Measurements from ENCODE around the gene SETBP1. TPM values are rescaled to one million over a fixed set of nuclear protein-coding genes. Genes with fewer than 3 reads are reported as not detected.

Gene SETBP1
- total RNA-seq, 4 donors from 2014 or later = 7.8 to 16.6 (median 11.7) TPM

DNA sequence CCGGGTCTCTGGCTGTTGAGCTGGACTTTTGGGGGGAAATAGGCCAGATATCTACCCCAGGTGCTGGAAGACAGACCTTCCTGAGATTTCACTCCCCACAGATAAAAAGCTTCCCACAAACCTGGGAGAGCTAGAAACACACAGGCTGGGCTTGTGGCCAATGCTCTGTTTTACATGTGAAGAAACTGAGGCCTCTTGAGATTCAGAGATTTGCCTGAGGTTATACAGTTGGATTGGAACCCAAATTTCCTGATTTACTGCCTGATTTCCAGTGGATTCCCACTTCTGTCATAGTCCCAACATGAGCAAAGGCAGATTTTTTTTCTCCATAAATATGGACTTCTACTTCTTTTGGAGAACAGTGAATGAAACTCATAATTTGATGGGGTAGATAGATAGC, 360.2 kb downstream of the SETBP1 start:
- no peak overlapping the region for H3K4me3 ChIP-seq (ENCODE audit: low read depth, poor library complexity, severe bottlenecking)
- intact Hi-C loops (cut with DNase I; ENCODE audit: low total_unique reads) = no loop called here
- 64 to 100% methylated on average over 1 of the region's 1 CpG for WGBS, 2 donors
- TF ChIP-seq CTCF (IDR thresholded peaks at IDR 0.05) (no peak), POLR2A (IDR thresholded peaks at IDR 0.05) (no peak)
- DNase-seq (ENCODE audit: low spot score in 2 of 2) = no peak

DNA sequence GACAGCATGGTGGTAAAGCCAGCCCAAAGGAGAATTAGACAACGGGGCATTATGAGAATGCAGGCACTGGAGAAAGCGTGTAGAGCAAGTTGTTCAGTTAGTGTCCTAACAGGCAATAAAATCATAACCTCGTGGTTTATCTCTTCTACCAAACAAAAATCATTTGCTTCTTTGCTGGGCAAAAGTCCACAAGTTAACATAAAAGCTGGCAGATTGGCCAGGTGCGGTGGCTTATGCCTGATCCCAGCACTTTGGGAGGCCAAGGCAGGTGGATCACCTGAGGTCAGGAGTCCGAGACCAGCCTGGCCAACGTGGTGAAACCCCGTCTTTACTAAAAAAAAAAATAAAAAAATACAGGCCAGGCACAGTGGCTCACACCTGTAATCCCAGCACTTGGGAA, 364.1 kb downstream of the SETBP1 start:
- TF ChIP-seq POLR2A (IDR thresholded peaks at IDR 0.05) (no peak), CTCF (IDR thresholded peaks at IDR 0.05) (no peak)
- intact Hi-C loops (cut with DNase I; ENCODE audit: low total_unique reads) = no loop called here
- no peak for DNase-seq (ENCODE audit: low spot score in 2 of 2)
- 88 to 92% methylated on average over 7 of the region's 7 CpGs for WGBS, 2 donors
- no peak overlapping the region for H3K4me3 ChIP-seq (ENCODE audit: low read depth, poor library complexity, severe bottlenecking)

- DNase-seq (ENCODE audit: low spot score in 2 of 2) = no peak
- no peak for TF ChIP-seq CTCF (IDR thresholded peaks at IDR 0.05)
- TF ChIP-seq POLR2A (IDR thresholded peaks at IDR 0.05) = no peak
- WGBS, 2 donors = 83 to 94% methylated on average over 3 of the region's 3 CpGs
- no peak overlapping the region for H3K4me3 ChIP-seq (ENCODE audit: low read depth, poor library complexity, severe bottlenecking)
- intact Hi-C loops (cut with DNase I; ENCODE audit: low total_unique reads) = no loop called here
Observed at GRCh38 chr18:45046228-45046627, 365.5 kb downstream of the SETBP1 start.

GRCh38 chr18:45046961-45047360, 366.3 kb downstream of the SETBP1 start:
- H3K4me3 ChIP-seq (ENCODE audit: low read depth, poor library complexity, severe bottlenecking) = no peak overlapping the region
- no peak for DNase-seq (ENCODE audit: low spot score in 2 of 2)
- WGBS, 2 donors = 91 to 92% methylated on average over 6 of the region's 6 CpGs
- intact Hi-C loops (cut with DNase I; ENCODE audit: low total_unique reads) = no loop called here
- TF ChIP-seq CTCF (IDR thresholded peaks at IDR 0.05) = no peak
- TF ChIP-seq POLR2A (IDR thresholded peaks at IDR 0.05) = no peak

- no peak for DNase-seq (ENCODE audit: low spot score in 2 of 2)
- intact Hi-C loops (cut with DNase I; ENCODE audit: low total_unique reads) = no loop called here
Observed at GRCh38 chr18:45049578-45050319, 369.1 kb downstream of the SETBP1 start.

More at GRCh38 chr18:45049578-45050319, 369.1 kb downstream of the SETBP1 start:
- WGBS, 2 donors = 86 to 87% methylated on average over 4 of the region's 4 CpGs
- H3K4me3 ChIP-seq (ENCODE audit: low read depth, poor library complexity, severe bottlenecking) = no peak overlapping the region
- TF ChIP-seq POLR2A (IDR thresholded peaks at IDR 0.05) (no peak), CTCF (IDR thresholded peaks at IDR 0.05) (no peak)

Measured in lower leg skin (tissue), 4 donors.